ENCODE measurements around the gene RAET1L. TPM values are rescaled to one million over a fixed set of nuclear protein-coding genes. Genes with fewer than 3 reads are reported as not detected.

Gene RAET1L
- total and polyA plus RNA-seq, 9 of the 15 experiments (the other 6 are each of a cell fraction or from before 2014, with no cell fraction given): not detected

DNA sequence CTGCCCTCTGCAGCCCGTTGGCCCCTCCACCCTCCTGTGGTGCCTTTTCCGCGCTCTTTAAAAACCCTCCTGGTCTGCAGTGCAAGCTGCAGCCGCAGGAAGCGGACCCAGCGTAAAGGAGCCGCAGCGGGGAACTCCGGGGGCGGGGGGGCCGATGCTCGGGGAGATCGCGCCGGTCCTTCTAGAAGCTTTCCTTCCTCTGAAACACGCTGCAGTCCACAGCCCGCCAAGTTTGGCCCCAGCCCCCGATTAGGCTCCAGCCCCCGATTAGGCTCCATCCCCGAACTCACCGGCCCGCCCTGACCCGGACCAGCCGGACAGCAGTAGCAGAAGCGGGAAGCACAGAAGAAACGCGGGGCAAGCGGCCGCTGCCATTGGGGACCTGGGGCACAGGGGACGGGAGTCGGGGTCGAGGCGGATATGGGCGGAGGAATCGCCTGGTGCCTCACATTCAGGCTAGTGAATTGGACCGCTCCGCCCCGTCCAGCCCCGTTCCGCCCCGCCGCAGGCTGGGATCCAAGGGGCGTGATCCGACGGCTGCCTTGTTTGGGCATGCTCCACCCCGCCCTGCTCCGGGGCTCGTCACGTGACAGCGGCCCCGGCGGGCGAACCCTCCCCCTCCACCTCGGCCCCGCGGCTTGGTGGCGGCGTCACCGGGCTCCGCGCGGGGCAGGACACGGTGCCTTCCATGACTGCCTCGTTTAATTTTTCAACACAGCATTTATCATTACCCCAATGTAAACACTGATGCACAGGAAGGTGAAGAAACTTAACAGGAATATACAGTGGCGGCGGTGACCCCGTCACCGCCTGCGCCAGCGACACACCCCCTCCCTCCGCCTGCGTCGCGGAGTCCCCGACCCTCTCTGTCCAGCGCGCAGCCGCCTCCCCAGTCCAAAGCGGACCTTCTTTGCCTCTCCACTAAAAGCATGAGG lies 20.3 kb downstream of the RAET1L start (continued):
- TF ChIP-seq MBD1 (CRISPR knock-in tag; IDR thresholded peaks at IDR 0.05) (no peak), U2AF1 (optimal IDR thresholded peaks at IDR 0.05; ENCODE audit: low read depth, low read length) (no peak), KLF10 (CRISPR knock-in tag; IDR thresholded peaks at IDR 0.05) (no peak), BACH1 (tag; IDR thresholded peaks at IDR 0.05) (no peak), PRMT5 (CRISPR knock-in tag; IDR thresholded peaks at IDR 0.05) (no peak), NELFE (IDR thresholded peaks at IDR 0.05; ENCODE audit: insufficient read depth, insufficient read length) (no peak), KLF16 (IDR thresholded peaks at IDR 0.05) (no peak), NFE2 (IDR thresholded peaks at IDR 0.05; ENCODE audit: low read depth) (no peak), CHD1 (IDR thresholded peaks at IDR 0.05; ENCODE audit: low read length) (no peak), ZNF407 (IDR thresholded peaks at IDR 0.05; ENCODE audit: low read depth) (no peak), NR2C1 (IDR thresholded peaks at IDR 0.05) (0 out of 2 replicates have a peak, but pooled peaks have one; percentile 37), NR2C1 (tag; IDR thresholded peaks at IDR 0.05) (no peak), USF1 (CRISPR knock-in tag; IDR thresholded peaks at IDR 0.05) (peak; percentile 98)
- TF ChIP-seq, protein P1, sequence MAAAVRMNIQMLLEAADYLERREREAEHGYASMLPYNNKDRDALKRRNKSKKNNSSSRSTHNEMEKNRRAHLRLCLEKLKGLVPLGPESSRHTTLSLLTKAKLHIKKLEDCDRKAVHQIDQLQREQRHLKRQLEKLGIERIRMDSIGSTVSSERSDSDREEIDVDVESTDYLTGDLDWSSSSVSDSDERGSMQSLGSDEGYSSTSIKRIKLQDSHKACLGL (CRISPR knock-in tag; IDR thresholded peaks at IDR 0.05; ENCODE audit: borderline replicate concordance, poor library complexity, severe bottlenecking): peak; percentile 46
- TF ChIP-seq, protein P2, sequence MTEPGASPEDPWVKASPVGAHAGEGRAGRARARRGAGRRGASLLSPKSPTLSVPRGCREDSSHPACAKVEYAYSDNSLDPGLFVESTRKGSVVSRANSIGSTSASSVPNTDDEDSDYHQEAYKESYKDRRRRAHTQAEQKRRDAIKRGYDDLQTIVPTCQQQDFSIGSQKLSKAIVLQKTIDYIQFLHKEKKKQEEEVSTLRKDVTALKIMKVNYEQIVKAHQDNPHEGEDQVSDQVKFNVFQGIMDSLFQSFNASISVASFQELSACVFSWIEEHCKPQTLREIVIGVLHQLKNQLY (CRISPR knock-in tag; conservative IDR thresholded peaks at IDR 0.05): no peak

All from K562 (cell line).